GM18508 (cell line): Measurements from ENCODE around the gene SPIRE2.
"Not testable (repeated sequence)": the region's sequence is repeated elsewhere in the genome, so short reads cannot be mapped to it uniquely, and the experiment has no call there.

Experiments used
- ATAC-seq: cut with Tn5 transposase; IDR thresholded peaks from one replicate; pipeline ENCODE4 v1.9.1; 2021; ENCODE audit warnings: moderate number of reproducible peaks; ENCODE audit not compliant: insufficient read depth, unreplicated experiment

The SPIRE2 gene

DNA sequence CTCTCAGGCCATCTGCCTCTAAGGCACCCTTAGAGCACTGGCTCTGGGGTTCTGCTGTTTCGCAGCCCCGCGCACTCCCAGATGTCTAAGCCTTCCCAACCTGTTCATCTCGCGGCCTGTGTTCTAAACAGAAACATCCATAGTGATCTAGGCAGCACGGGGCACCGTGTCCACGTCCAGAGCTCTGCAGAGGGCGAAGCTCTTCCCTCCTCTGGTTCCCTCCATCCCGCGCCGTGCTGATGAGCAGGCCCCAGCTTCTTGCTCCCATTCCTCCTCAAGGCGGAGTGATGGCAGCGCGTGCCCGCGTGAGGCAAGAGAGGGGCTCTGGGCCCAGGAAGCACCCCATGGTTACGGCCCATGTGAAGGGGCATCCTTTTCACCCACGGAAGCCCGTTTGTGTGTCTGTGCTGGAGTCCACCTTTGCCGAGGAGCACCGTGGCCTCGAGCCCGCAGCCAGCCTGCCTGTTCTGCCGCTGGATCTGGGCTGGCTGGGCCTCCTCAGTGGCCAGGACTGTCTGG, 3.6 kb downstream of the SPIRE2 start:
- ATAC-seq = no peak

DNA sequence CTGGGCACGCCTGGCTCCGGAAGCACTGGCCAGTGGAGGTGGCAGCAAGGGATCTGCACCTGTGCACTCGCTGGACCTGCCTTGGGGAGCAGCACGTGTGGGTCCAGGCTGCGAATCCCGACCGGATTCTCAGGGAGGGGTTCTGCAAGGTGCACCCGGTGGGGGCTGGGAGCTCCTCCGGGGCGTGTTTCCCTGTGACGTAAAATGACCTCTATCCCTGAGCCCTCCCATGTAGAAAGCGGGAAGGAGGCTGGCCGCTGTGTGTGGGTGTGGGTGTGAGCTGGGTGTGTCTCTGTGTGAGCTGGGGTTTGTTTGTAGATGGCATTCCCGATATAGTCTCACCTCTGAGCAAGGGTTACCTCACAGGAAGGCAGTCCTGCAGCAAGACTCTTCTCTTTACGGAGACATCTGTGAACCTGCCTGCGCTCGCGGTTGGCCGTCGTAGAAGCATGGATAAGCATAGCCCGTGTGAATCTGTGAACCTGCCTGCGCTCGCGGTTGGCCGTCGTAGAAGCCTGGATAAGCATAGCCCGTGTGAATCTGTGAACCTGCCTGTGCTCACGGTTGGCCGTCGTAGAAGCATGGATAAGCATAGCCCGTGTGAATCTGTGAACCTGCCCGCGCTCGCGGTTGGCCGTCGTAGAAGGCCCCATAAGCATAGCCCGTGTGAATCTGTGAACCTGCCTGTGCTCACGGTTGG, 5.5 kb downstream of the SPIRE2 start:
- not testable (repeated sequence) for ATAC-seq

DNA sequence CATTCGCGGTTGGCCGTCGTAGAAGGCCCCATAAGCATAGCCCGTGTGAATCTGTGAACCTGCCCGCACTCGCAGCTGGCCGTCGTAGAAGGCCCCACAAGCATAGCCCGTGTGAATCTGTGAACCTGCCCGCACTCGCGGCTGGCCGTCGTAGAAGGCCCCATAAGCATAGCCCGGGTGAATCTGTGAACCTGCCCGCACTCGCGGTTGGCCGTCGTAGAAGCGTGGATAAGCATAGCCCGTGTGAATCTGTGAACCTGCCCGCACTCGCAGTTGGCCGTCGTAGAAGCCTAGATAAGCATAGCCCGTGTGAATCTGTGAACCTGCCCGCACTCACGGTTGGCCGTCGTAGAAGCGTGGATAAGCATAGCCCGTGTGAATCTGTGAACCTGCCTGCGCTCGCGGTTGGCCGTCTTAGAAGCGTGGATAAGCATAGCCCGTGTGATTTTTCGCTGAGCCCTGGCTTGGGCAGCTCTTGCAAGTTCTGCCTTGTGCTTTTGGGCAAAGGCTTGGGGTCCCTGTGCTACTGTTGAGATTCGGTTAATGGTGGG, 6.6 kb downstream of the SPIRE2 start:
- ATAC-seq = not testable (repeated sequence)

DNA sequence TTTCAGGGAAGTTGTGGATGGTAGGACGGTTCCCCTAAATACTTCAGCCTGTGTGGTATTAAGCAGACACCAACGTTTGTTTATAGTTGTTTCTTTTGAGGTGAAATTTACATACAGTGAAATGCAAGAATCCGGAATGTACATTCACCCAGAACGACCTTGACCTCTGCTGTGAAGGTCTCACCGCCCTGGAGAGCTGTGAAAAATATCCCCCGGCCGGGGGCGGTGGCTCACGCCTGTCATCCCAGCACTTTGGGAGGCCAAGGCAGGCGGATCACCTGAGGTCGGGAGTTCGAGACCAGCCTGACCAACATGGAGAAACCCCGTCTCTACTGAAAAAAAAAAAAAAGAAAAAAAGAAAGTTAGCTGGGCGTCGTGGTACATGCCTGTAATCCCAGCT, 8.2 kb downstream of the SPIRE2 start:
- ATAC-seq = not testable (repeated sequence)

DNA sequence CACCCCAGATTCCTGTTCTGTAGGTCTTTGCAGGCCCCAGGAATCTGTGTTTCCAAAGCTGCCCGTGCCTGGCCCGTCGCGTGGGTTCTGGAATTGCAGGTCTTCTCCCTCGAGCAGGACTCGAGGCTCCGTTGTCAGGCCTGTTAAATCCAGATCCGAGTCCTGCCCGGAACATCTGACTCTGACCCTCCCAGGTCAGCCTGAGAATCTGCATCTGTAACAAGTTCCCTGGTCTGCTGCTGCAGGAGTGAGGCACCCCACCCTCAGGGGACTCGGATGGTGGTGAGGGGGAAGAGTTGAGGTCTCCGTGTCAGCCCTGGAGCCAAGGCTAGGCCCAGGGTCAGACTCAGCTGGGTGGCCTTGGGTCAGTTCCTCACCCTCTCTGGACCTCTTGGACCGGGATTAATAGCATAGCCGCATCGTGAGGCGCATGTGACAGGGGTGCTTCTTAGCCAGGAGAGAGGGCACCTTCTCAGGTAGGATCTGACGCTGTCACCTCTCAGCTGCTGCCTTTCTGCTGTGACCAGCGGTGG, 8.8 kb downstream of the SPIRE2 start:
- ATAC-seq = no peak

DNA sequence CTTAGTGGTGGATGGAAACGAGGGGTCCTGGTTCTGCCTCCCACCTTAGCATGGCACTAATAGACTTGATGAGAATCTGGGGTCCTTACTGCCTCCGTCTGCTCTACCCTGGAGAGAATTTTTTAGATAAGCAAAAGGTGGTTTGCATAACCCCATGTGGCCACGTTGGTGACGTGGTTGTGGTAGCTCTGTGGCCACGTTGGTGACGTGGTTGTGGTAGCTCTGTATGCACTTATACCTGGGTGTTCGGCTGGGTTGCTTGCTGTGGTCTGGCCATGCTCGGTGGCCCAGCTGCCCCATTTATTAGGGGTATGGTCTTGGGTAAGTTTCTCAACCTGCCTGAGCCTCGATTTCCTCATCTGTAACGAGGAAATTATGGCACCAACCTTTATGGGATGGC, 13.0 kb downstream of the SPIRE2 start:
- no peak for ATAC-seq

DNA sequence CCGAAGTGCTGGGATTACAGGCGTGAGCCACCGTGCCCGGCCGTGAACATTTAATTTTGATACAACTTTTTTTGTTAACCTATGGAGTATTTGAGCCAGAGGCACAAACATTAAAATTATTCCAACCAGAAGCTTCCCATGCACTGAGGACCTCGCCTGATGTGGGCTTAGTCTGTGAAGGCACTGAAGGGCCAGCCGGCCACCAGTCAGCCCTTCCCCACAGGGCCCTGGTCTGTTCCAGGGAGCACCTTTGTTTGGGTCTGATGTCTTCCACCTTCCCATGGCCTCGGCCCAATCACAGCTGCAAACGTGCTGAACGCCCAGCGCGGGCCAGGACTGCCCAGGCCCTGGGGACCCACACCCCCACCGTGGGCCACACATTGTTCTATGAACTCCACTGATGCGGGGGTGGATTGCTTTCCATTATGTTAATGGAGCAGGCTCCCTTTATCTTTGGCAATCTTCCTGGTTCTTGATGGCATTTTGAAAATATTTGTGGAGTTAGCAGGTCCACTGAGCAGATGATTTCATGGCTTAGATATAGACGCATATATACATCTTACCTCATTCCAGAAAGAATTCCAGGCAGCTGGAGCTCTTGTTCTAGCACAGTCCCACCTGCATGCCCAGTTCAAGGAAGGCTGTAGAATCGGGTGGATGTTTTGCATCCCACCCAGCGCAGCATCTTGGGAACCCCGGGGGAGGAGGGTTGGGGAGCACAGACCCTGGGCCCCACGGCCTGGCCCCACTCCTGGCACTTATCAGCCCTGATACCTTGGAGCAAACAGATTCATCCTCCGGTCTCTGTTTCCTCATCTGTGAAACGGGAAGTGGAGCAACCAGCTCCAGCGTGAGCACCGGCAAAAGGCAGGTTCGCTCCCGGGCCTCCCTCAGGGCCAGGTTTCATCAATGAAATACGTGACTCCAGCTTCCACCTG, 14.5 kb downstream of the SPIRE2 start:
- ATAC-seq = no peak

DNA sequence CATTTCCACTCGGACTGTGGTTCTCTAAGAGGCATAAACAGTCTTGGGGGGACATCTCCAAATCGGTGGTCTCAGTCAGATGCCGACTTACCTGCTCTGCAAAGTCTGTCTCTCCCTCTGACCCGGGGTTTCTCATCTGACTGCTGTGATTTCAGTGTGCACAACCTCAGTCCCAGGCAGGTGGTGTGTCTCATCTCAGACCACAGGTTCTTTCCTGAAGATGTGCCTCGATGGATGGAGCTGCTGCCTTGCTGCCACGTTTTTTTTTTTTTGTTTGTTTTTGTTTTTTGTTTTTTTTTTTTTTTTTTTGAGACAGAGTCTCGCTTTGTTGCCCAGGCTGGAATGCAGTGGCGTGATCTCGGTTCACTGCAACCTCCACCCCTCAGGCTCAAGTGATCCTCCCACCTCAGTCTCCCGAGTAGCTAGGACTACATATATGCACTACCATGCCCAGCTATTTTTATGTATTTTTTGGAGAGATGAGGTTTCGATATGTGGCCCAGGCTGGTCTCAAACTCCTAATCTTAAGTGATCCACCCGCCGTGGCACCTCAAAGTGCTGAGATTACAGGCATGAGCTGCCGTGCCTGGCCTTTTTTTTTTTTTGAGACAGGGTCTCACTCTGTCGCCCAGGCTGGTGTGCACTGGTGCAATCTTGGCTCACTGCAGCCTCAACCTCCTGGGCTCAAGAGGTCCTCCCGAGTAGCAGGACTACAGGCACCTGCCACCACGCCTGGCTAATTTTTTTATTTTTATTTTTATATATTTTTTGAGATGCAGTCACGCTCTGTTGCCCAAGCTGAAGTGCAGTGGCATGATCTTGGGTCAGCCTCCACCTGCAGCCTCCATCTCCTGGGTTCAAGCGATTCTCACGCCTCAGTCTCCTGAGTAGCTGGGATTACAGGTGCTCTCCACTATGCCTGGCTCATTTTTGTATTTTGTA, 15.4 kb downstream of the SPIRE2 start:
- ATAC-seq = no peak

DNA sequence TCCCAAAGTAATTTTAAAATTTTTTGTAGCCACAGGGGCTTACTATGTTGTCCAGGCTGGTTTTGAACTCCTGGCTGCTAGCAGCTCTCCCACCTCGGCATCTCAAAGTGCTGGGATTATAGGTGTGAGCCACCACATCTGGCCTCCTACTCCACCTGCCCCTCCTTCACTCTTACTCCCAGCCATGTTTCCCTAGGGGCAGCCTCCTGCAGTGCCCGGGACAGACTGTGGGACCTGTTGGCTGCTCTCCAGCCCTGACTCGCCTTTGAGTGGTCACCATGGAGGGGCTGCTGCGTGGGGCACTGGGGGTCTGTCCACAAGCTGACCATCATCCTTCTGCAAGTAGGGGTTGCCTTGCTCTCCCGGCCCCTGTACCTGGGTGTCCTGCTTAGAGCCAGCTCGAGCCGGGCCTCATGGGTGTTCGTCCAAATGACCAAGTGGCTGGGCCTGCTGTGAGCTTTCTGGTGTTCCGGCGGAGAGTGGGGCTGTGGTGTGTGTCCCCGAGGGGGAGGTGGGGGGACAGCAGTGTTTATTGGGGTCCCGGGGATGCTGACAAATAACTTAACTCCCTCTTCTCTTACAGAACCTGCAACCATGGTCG, 16.6 kb downstream of the SPIRE2 start:
- no peak for ATAC-seq

DNA sequence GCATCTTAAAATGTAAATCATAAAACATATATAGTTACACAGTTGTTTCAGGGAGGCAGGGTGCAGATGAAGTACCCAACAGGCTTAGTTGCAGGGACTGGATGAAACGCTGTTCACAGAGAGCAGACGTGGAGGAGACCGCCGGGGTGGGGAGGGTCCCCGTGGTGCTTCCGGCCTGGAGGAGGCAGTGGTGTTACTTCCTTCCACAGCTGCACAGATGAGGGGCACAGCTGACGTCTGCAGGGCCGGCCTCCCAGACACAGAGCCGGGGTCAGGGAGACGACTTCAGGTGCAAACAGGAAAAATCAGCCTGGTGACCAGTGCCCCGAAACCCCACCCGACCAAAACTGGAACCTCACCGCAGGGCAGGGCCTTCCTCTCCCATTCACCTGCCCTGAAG, 17.1 kb downstream of the SPIRE2 start:
- ATAC-seq = no peak

DNA sequence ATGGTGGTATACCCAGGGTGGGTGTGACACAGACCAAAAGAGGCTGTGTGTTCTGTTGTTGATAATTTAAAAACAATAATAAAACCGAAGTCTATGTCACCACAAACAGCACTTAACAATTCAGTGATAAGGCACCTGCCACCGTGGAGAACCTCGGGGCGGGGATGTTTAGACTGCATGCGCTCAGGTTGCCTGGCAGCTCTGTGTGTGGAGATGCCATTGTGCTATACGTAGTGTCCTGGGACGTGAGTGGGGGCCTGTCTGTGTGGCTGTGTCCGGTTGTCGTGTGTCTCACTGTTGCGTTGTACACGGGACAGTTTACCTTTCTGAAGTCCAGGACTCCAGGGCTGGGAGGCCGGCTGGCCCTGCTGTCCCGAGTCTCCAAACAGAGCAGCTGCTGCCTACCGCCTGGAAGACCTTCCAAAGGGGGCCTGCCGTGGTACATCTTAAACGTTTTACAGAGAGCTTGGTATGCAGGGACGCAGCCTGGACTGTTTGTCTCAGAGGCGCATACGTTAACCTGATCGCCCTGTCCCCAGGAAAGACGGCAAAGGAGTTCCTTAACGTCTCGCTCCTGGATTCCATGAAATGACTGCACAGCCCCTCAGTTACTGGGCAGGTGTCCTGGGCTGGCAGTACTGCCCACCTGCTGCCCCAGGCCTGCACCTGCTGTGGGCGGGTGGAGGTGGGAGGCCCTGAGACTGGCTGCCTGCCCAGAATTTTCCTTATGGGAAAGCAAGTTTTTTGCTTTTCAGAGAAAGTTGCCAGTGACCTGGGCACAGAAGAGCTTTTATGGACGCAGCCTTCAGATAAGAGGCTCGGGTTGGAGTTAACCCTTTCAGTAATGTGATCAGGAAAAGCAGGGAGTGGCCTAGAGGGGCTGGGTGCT, 19.0 kb downstream of the SPIRE2 start:
- ATAC-seq = no peak

DNA sequence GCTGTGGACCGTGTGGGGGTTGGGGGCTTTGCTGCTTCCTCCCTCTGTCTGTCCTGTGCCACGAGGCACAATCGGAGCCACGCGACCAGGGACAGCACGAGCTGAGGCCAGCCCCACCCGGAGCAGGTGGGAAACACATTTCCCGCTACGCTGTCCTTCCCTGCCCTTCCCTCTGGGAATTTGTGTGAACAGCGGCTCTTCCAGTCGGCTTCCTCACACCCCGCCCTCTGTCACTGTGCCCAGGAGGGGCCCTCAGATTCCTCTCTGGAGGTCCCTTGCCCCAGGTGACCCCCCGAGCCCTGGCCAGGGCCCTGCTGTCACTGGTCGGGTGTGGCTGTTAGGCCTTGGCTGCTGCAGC, 19.6 kb downstream of the SPIRE2 start:
- no peak for ATAC-seq

DNA sequence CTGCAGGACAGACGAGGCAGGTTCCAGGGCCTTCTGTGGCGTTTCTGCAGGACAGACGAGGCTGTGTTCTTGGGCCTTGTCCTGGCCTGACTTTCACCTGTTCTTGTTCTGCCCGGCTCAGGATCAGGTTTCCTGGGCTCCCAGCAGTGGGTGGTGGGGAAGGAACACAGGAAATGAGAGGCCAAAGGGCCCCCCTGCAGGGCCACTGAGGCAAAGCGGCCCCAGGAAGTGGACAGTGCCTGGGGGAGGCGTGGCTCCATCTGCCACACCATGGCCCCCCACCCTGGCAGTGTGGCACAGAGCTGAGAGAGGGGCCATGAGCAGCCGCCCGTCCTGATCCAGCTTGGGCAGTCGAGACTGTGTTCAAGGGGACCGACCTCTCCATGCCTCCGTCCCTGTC, 20.7 kb downstream of the SPIRE2 start:
- no peak for ATAC-seq

DNA sequence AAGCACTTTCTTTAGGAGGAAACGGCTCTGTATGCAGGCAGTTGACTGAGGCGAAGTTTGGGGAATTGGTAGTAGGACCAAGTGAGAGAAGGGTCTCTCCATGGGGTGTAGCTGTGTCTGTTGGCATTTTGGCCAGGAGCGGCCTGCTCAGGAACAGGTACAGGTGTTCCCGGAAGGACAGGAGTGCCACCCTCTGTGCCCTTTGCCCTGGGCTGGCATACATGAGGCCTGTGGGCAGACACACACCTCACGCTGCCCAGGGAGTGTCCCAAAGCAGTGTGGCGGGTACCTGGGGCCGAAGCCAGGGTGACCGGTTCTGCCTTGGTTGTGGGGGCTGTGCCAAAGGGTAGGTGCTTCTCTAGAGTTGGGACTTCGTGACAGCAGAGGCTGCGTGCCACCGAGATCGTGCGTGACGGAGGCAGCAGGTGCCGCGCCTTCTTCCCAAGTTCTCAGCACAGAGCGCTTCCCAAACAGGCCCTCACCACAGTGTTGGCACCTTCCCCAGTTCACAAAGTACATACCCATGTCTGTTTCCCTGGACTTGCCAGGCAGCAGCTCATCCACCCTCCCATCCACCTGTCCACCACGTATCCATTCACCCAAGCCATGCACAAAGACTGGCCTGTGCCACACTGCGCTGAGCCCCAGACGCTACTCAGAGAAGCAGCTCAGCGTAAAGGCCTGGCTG, 25.2 kb downstream of the SPIRE2 start:
- ATAC-seq = no peak

DNA sequence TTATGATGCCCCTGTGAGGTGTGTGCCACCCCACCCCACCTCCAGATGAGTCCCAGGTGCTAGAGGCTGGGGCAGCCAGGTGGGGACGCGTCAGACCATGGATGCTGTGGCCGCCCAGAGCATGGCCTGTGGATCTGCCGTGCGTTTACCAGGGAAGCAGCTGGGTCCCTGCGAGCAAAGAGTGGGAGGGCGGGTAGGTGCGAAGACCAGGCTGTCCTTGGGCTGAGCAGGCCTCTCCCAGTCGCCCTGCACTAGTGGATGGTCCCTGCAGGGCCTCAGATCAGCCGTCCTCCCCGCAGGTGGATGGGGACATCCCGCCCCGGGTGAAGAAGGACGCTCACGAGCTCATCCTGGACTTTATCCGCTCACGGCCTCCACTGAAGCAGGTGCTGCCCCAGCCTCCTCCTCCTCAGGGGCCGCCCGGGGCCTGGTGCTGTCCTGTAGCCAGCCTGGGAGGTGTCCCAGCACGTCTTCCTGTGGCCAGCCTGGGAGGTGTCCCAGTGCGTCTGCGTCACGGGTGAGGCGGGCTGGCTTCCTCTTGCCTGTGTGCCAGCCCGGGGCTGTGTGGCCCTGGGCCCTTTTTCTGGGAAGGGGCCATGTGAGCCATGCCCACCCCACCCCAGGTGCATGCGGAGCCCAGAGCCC, 27.1 kb downstream of the SPIRE2 start:
- no peak for ATAC-seq

DNA sequence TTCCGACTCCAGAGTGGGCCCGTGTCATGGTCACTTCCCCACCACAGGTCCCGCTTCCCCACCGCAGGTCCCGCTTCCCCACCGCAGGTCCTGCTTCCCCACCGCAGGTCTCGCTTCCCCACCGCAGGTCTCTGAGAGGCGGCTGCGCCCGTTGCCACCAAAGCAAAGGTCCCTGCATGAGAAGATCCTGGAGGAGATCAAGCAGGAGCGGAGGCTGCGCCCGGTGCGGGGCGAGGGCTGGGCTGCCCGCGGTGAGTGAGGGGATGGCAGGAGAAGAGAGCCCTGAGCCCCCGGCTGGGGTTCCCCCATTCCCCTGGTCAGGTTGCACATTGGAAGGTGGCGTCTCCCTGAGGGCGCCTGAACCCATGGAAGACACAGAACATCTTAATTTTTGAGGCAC, 27.7 kb downstream of the SPIRE2 start:
- ATAC-seq = no peak

DNA sequence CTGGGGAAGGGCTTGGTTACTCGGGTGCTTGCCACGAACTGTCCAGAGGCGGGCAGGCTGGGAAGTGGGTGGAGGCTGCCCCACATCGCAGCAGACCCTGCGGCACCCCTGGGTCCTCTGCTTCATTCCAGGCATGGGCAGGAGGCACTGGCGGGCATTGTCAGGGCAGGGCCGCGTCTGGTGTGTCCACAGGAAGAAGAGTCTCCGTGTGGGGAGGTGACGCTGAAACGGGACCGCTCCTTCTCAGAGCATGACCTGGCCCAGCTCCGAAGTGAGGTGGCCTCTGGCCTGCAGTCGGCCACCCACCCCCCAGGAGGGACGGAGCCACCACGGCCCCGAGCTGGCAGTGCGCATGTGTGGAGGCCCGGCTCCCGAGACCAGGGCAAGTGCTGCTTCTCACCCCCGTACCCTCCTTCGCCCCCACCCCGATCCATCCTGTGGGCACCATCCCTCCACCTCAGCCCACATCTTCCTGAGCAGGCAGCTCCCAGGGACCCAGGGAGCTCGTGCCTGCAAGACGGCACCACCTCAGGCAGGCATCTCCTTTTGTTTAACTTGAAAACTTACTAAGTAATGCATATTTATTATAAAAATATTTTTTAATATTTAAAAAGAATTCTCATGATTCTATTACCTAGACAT, 30.8 kb downstream of the SPIRE2 start:
- no peak for ATAC-seq
